C4-2B (cell line): Measurements from ENCODE around the gene VCAN.

ENCODE experiments used
- ZFX ChIP-seq: fragments of 450-650 bp; IDR thresholded peaks from 2 replicates; pipeline ENCODE4 v1.6.1; 2017
- TF ChIP-seq, protein P1 (sequence below): fragments of 450-650 bp; conservative IDR thresholded peaks from 2 replicates; pipeline ENCODE4 v1.5.1; 2017; ENCODE audit warnings: mild to moderate bottlenecking

DNA sequence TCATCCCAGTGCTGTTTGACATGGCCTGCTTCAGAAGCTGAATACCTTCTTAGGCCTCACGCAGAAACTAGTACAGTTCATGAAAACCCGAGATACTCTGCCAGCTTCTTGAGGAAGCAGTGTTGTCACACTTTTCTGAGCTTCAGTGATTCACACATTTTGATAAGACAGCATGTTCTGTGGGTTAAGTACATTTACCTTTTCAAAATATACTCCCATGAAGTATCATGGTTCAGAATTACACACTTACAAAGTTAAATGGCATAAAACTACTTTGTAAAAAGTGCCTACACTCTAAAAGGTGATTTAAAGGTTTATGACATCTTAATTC lies 56.9 kb downstream of the VCAN start:
- TF ChIP-seq, protein P1, sequence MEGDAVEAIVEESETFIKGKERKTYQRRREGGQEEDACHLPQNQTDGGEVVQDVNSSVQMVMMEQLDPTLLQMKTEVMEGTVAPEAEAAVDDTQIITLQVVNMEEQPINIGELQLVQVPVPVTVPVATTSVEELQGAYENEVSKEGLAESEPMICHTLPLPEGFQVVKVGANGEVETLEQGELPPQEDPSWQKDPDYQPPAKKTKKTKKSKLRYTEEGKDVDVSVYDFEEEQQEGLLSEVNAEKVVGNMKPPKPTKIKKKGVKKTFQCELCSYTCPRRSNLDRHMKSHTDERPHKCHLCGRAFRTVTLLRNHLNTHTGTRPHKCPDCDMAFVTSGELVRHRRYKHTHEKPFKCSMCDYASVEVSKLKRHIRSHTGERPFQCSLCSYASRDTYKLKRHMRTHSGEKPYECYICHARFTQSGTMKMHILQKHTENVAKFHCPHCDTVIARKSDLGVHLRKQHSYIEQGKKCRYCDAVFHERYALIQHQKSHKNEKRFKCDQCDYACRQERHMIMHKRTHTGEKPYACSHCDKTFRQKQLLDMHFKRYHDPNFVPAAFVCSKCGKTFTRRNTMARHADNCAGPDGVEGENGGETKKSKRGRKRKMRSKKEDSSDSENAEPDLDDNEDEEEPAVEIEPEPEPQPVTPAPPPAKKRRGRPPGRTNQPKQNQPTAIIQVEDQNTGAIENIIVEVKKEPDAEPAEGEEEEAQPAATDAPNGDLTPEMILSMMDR = no peak
- no peak for TF ChIP-seq ZFX
